Spinal cord (tissue), 10 donors: ENCODE measurements around the gene NBPF6. TPM values are rescaled to one million over a fixed set of nuclear protein-coding genes. Genes with fewer than 3 reads are reported as not detected.
"Not testable (repeated sequence)": the region's sequence is repeated elsewhere in the genome, so short reads cannot be mapped to it uniquely, and the experiment has no call there.

Experiments
- DNase-seq, 6 donors: peaks; one replicate each; pipeline versions ENCODE4 v3.0.0 to v3.0.0-alpha.2; 2013 to 2015; ENCODE audit warnings: low spot score in 6 of 6, low read depth in 4 of 6
- H3K27ac ChIP-seq: one replicate; pipeline ENCODE4 v1.5.1; 2013; ENCODE audit warnings: low read depth, low read length, control low read depth
- H3K27me3 ChIP-seq: one replicate; pipeline ENCODE4 v1.6.1; 2013; ENCODE audit warnings: low read length; ENCODE audit not compliant: control insufficient read depth, insufficient read depth
- H3K36me3 ChIP-seq: one replicate; pipeline ENCODE4 v1.6.1; 2013; ENCODE audit warnings: low read length; ENCODE audit not compliant: control insufficient read depth, insufficient read depth
- H3K4me1 ChIP-seq: one replicate; pipeline ENCODE4 v1.6.1; 2013; ENCODE audit warnings: low read length; ENCODE audit not compliant: control insufficient read depth, insufficient read depth
- H3K4me3 ChIP-seq: one replicate; pipeline ENCODE4 v1.5.1; 2013; ENCODE audit warnings: low read depth, low read length, control low read depth
- H3K9me3 ChIP-seq: one replicate; pipeline ENCODE4 v1.6.1; 2013; ENCODE audit warnings: low read length; ENCODE audit not compliant: control insufficient read depth, insufficient read depth
- WGBS: methylation state at CpG from one replicate; pipeline ENCODE4 v1.1.5; 2013; ENCODE audit warnings: missing lambda C conversion rate; ENCODE audit not compliant: insufficient coverage; 5-methylcytosine and 5-hydroxymethylcytosine counted together
- polyA plus RNA-seq, 2 donors: library from polyadenylated mRNA; unstranded; fragments of 120-200 nt; gene quantifications; one replicate each; pipeline ENCODE4 v1.2.1, GENCODE V29; 2013; ENCODE audit not compliant: insufficient read length in 2 of 2
- total RNA-seq, 2 donors: library from RNA; depleted of rRNA in 1 of 2; stranded (reverse); fragments of 120-200 nt in 1 of 2; fragments of >200 nt in 1 of 2; gene quantifications; one replicate each; pipeline versions ENCODE4 v1.2.3 to v1.2.4, GENCODE V29; 2013 to 2014
- donor health status: healthy.

NBPF6 gene
- total and polyA plus RNA-seq, 4 donors, result 0.13 TPM; not detected in 3

DNA sequence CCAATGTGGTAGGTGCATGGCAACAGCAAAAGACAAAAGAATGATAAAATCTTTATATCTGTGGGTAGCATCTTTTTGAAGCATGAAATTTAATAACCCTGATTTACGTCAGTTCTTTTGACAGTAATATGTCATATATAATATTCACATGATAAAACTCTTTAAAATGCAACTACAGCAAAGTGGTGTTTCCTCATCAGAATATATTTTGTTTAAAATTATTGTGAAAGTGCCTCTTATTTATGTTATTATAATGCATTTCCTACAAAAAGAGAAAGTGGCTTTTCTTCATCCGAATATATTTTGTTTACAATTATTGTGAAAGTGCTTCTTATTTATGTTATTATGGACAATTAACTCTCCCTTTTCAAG is 62.9 kb downstream of the NBPF6 start:
- Histone ChIP-seq H3K27ac (no peak overlapping the region), H3K9me3 (no peaks in the 10 kb centered on the region), H3K4me1 (no peaks in the 10 kb centered on the region), H3K27me3 (no peaks in the 10 kb centered on the region), H3K4me3 (no peak overlapping the region), H3K36me3 (no peaks in the 10 kb centered on the region)
- no CpG with 5 or more reads among the region's 2 CpGs for WGBS
- DNase-seq, result no peak

GRCh38 chr1:108513914-108514313 is 63.8 kb downstream of the NBPF6 start:
- no CpG with 5 or more reads among the region's 2 CpGs for WGBS
- H3K36me3 ChIP-seq, H3K27me3 ChIP-seq, H3K4me1 ChIP-seq, DNase-seq, H3K4me3 ChIP-seq, H3K9me3 ChIP-seq, H3K27ac ChIP-seq: not testable (repeated sequence)

- H3K27me3 ChIP-seq, H3K4me1 ChIP-seq, H3K4me3 ChIP-seq, H3K27ac ChIP-seq, DNase-seq, H3K9me3 ChIP-seq, H3K36me3 ChIP-seq: not testable (repeated sequence)
- WGBS, result no CpG with 5 or more reads among the region's 6 CpGs
These were observed 67.3 kb downstream of the NBPF6 start for GRCh38 chr1:108517301-108517897.

Other genes with a start within 250 kb of the NBPF6 start
- 10 to 100 TPM; 26.7 to 34.8 TPM for gene SLC25A24, start 250.0 kb upstream of the NBPF6 start, total RNA-seq
- gene SLC25A24, start 250.0 kb upstream of the NBPF6 start, polyA plus RNA-seq, result 10 to 100 TPM; 10.7 to 14.7 TPM
- under 1 TPM in 1 of 2 donors, not detected in 1; 0.10 TPM for gene NBPF4, start 206.3 kb upstream of the NBPF6 start, total RNA-seq
- under 1 TPM; 0.15 to 0.25 TPM for gene NBPF4, start 206.3 kb upstream of the NBPF6 start, polyA plus RNA-seq
- gene EEIG2, start 109.8 kb downstream of the NBPF6 start, total RNA-seq, result 100 to 1,000 TPM in 1 of 2 donors, 10 to 100 TPM in 1; 30.9 to 104 TPM
- 10 to 100 TPM; 23.2 to 29.5 TPM for gene EEIG2, start 109.8 kb downstream of the NBPF6 start, polyA plus RNA-seq
- 10 to 100 TPM; 21.3 to 24.1 TPM for gene HENMT1, start 210.8 kb downstream of the NBPF6 start, total RNA-seq
- gene HENMT1, start 210.8 kb downstream of the NBPF6 start, polyA plus RNA-seq, result 10 to 100 TPM; 27.6 to 28.7 TPM
- 10 to 100 TPM; 16.9 to 21.5 TPM for gene PRPF38B, start 242.0 kb downstream of the NBPF6 start, total RNA-seq
- gene PRPF38B, start 242.0 kb downstream of the NBPF6 start, polyA plus RNA-seq, result 10 to 100 TPM; 55.1 to 56.8 TPM